HepG2 (cell line): ENCODE data around the gene COQ8B. TPM values are rescaled to one million over a fixed set of nuclear protein-coding genes. Genes with fewer than 3 reads are reported as not detected.

Experiments used
- ATAC-seq: fragments of 200-7000 bp; cut with Tn5 transposase; 3 replicates; pipeline ENCODE4 v1.9.1; 2020; ENCODE audit warnings: mild to moderate bottlenecking, moderate library complexity
- BruUV-seq: library from RNA; stranded (reverse); fragments of 400-500 nt; replicated peaks from 2 replicates; lab custom pipeline; 2021; lab: Mats Ljungman, UMichigan
- CTCF ChIA-PET: fragments of 300-600 bp; formaldehyde crosslinking; extraction: SDS; loops from one replicate; lab custom pipeline; 2021; ENCODE audit warnings: low total read pairs, inconsistent platforms, low intra/inter-chr PET ratio; lab: Yijun Ruan, JAX
- POLR2A ChIA-PET: fragments of 350-600 bp; sonication (Branson Sonifier 250); formaldehyde crosslinking; loops from one replicate; lab custom pipeline; 2020; ENCODE audit warnings: antibody characterized with exemption, inconsistent platforms; lab: Yijun Ruan, JAX
- DNase-seq: peaks from one replicate; pipeline ENCODE4 v3.0.0-alpha.2; 2015; ENCODE audit warnings: low spot score
- FAIRE-seq: peaks from 3 replicates; lab custom pipeline; 2011; peaks lifted over from hg19 to GRCh38; lab: Jason Lieb, UNC
- H2AFZ ChIP-seq: one replicate; pipeline ENCODE4 v1.6.1; 2011; ENCODE audit warnings: low read length, inconsistent platforms
- H3K27ac ChIP-seq: fragments of 300-600 bp; 3 replicates; pipeline ENCODE4 v1.8.0; 2011; ENCODE audit warnings: mixed run types, mild to moderate bottlenecking, mixed read lengths, low read length, inconsistent platforms; ENCODE audit not compliant: insufficient read depth; ENCODE audit errors: extremely low read length
- H3K27me3 ChIP-seq, 2 experiments: fragments of 200-600 bp in 1 of 2; 2 replicates in 1 of 2; 3 replicates in 1 of 2; pipeline versions ENCODE4 v1.6.0 to v1.8.0; 2011; ENCODE audit warnings: low read length in 2 of 2, mild to moderate bottlenecking in 2 of 2, moderate library complexity in 2 of 2, inconsistent platforms in 1 of 2; ENCODE audit not compliant: insufficient read depth in 2 of 2, control insufficient read depth in 1 of 2
- H3K36me3 ChIP-seq, 2 experiments: fragments of 200-600 bp in 1 of 2; replicated peaks in 1 of 2; 2 replicates in 1 of 2; 3 replicates in 1 of 2; pipeline versions ENCODE4 v1.5.1 to v1.8.0; 2011; ENCODE audit warnings: low read length in 2 of 2, inconsistent platforms in 1 of 2; ENCODE audit not compliant: insufficient read depth in 2 of 2, control insufficient read depth in 1 of 2
- H3K4me1 ChIP-seq: 2 replicates; pipeline ENCODE4 v1.5.1; 2012; ENCODE audit warnings: low read length, inconsistent platforms; ENCODE audit not compliant: insufficient read depth
- H3K4me2 ChIP-seq: 2 replicates; pipeline ENCODE4 v1.6.0; 2011; ENCODE audit warnings: low read depth, low read length, inconsistent platforms
- H3K4me3 ChIP-seq, 3 experiments: fragments of 200-600 bp in 1 of 3; sonication (generic), shearing (Covaris generic) in 1 of 3; replicated peaks in 1 of 3; 2 replicates each; pipeline ENCODE4 v1.5.1; 2011 to 2016; ENCODE audit warnings: low read length in 3 of 3, inconsistent platforms in 2 of 3, low read depth in 2 of 3, mild to moderate bottlenecking in 2 of 3, control low read depth in 1 of 3, mixed read lengths in 1 of 3; ENCODE audit not compliant: insufficient read depth in 1 of 3
- H3K79me2 ChIP-seq: one replicate; pipeline ENCODE4 v1.6.1; 2011; ENCODE audit warnings: low read length, inconsistent platforms; ENCODE audit not compliant: insufficient read depth
- H3K9ac ChIP-seq: 2 replicates; pipeline ENCODE4 v1.6.0; 2011; ENCODE audit warnings: mild to moderate bottlenecking, low read depth, low read length, inconsistent platforms; ENCODE audit not compliant: insufficient read depth
- H3K9me3 ChIP-seq: 2 replicates; pipeline ENCODE4 v1.5.1; 2012; ENCODE audit warnings: mild to moderate bottlenecking, low read length
- H4K20me1 ChIP-seq: 2 replicates; pipeline ENCODE4 v1.6.0; 2011; ENCODE audit warnings: inconsistent platforms, mild to moderate bottlenecking, low read length, moderate library complexity; ENCODE audit not compliant: insufficient read depth
- CBX2 ChIP-seq, 2 experiments: fragments of 200-600 bp in 1 of 2; sonication (generic); formaldehyde crosslinking in 1 of 2; IDR thresholded peaks; 2 replicates each; pipeline versions ENCODE4 v1.7.0 to v1.8.1; 2018 to 2022; ENCODE audit warnings: low read depth in 2 of 2, low read length in 1 of 2, mild to moderate bottlenecking in 1 of 2, missing genetic modification reagents in 1 of 2
- MZF1 ChIP-seq: sonication (generic); formaldehyde crosslinking; IDR thresholded peaks from 2 replicates; pipeline ENCODE4 v1.8.1; 2023; ENCODE audit warnings: mild to moderate bottlenecking, missing genetic modification reagents, borderline replicate concordance
- NFE2 ChIP-seq: sonication (generic); formaldehyde crosslinking; IDR thresholded peaks from 2 replicates; pipeline ENCODE4 v1.4.0; 2020; ENCODE audit warnings: missing genetic modification reagents
- RBM22 ChIP-seq: fragments of 200-400 bp; formaldehyde crosslinking; optimal IDR thresholded peaks from 2 replicates; pipeline ENCODE3; 2017; ENCODE audit warnings: mild to moderate bottlenecking, low read length, moderate library complexity
- REL ChIP-seq: sonication (generic); formaldehyde crosslinking; conservative IDR thresholded peaks from 2 replicates; pipeline ENCODE4 v1.8.0; 2022; ENCODE audit warnings: mild to moderate bottlenecking, missing genetic modification reagents, moderate library complexity
- TRIM24 ChIP-seq: sonication (generic); formaldehyde crosslinking; IDR thresholded peaks from 2 replicates; pipeline ENCODE4 v1.8.0; 2022; ENCODE audit warnings: mild to moderate bottlenecking, missing genetic modification reagents
- ZKSCAN8 ChIP-seq: IDR thresholded peaks from 2 replicates; pipeline ENCODE4 v1.6.1; 2016; ENCODE audit warnings: borderline replicate concordance, missing genetic modification reagents, missing compliant biosample characterization
- ZNF101 ChIP-seq: sonication (generic); formaldehyde crosslinking; IDR thresholded peaks from 2 replicates; pipeline ENCODE4 v1.4.0; 2020; ENCODE audit warnings: mild to moderate bottlenecking, low read depth, missing genetic modification reagents, borderline replicate concordance
- ZNF264 ChIP-seq: sonication (generic); formaldehyde crosslinking; IDR thresholded peaks from 2 replicates; pipeline ENCODE4 v1.4.0; 2020; ENCODE audit warnings: missing genetic modification reagents
- ZNF354B ChIP-seq: sonication (generic); formaldehyde crosslinking; IDR thresholded peaks from 2 replicates; pipeline ENCODE4 v1.8.0; 2022; ENCODE audit warnings: mild to moderate bottlenecking, missing genetic modification reagents
- ZNF777 ChIP-seq: sonication (generic); formaldehyde crosslinking; IDR thresholded peaks from 2 replicates; pipeline ENCODE4 v1.4.0; 2020; ENCODE audit warnings: missing genetic modification reagents
- ZSCAN21 ChIP-seq: sonication (generic); formaldehyde crosslinking; IDR thresholded peaks from 2 replicates; pipeline ENCODE4 v1.8.0; 2022; ENCODE audit warnings: mild to moderate bottlenecking, missing genetic modification reagents, moderate library complexity, borderline replicate concordance
- WGBS: methylation state at CpG from one replicate; pipeline ENCODE4 v1.1.6; 2017; ENCODE audit warnings: low lambda C conversion rate; 5-methylcytosine and 5-hydroxymethylcytosine counted together
- in situ Hi-C: cut with HindIII; loops from 2 replicates; pipeline ENCODE4 v1.10.0; 2017; ENCODE audit warnings: low pct_unique_long_range_greater_than_20kb; ENCODE audit not compliant: extremely low pct_ligation_motif_present
- intact Hi-C: fragments of 100-400 bp; cut with micrococcal nuclease; formaldehyde crosslinking; loops from one replicate; pipeline ENCODE4 v1.10.0; 2022; ENCODE audit not compliant: unreplicated experiment
- polyA plus RNA-seq, 8 experiments: library from polyadenylated mRNA; depleted of rRNA in 3 of 8; stranded (reverse) in 7 of 8; unstranded in 1 of 8; fragments of >200 nt; fragmentation: Illumina TruSeq in 4 of 8; extraction: Trizol in 4 of 8; gene quantifications; 2 replicates each; pipeline versions ENCODE4 v1.2.1 to v1.2.3, GENCODE V29; 2011 to 2016; ENCODE audit warnings: low read depth in 4 of 8, missing spikeins in 1 of 8, mixed read lengths in 1 of 8; ENCODE audit not compliant: insufficient read depth in 1 of 8
- total RNA-seq, 5 experiments: library from RNA; depleted of rRNA; stranded (reverse); fragments of >200 nt; fragmentation: Illumina TruSeq; extraction: Trizol; gene quantifications; 2 replicates each; pipeline ENCODE4 v1.2.3, GENCODE V29; 2016; ENCODE audit warnings: low read depth in 1 of 5
- TF ChIP-seq, protein P1 (sequence below): sonication (generic); formaldehyde crosslinking; conservative IDR thresholded peaks from 2 replicates; pipeline ENCODE4 v1.4.0; 2020; ENCODE audit warnings: missing genetic modification reagents
- TF ChIP-seq, protein P2 (sequence below): sonication (generic); formaldehyde crosslinking; IDR thresholded peaks from 2 replicates; pipeline ENCODE4 v1.4.0; 2020; ENCODE audit warnings: missing genetic modification reagents
- TF ChIP-seq, protein P3 (sequence below): sonication (generic); formaldehyde crosslinking; IDR thresholded peaks from 2 replicates; pipeline ENCODE4 v1.4.0; 2020; ENCODE audit warnings: missing genetic modification reagents

Gene COQ8B
- total and polyA plus RNA-seq, 2 of the 13 experiments (the other 11 are each of a cell fraction or from before 2014, with no cell fraction given), result 12.3 to 17.2 TPM

DNA sequence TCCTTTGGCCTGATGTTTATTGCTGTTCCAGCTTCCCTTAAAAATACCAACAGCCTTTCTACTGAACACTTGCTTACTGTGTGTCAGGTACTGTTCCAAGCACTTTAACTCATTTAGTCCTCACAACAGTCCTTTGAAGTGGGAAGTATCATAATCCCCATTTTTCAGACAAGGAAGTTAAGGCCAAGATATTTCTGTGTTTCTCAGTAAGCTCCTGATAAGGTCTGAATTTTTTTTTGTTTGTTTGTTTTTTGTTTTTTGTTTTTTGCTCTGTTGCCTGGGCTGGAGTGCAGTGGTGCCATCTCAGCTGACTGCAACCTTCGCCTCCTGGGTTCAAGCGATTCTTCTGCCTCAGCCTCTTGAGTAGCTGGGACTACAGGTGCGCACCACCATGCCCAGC is 41.8 kb upstream of the COQ8B start (continued):
- TF ChIP-seq ZNF777, result no peak
- TF ChIP-seq ZKSCAN8 (CRISPR knock-in tag), result no peak
- TF ChIP-seq ZNF264, result no peak
- TF ChIP-seq ZNF354B (CRISPR knock-in tag), result no peak
- no peak for TF ChIP-seq CBX2 (IDR thresholded peaks at IDR 0.05; ENCODE audit: low read depth, low read length)
- no peak for TF ChIP-seq CBX2 (CRISPR knock-in tag; IDR thresholded peaks at IDR 0.05; ENCODE audit: low read depth)
- no peak for TF ChIP-seq TRIM24 (CRISPR knock-in tag)
- TF ChIP-seq, protein P1, sequence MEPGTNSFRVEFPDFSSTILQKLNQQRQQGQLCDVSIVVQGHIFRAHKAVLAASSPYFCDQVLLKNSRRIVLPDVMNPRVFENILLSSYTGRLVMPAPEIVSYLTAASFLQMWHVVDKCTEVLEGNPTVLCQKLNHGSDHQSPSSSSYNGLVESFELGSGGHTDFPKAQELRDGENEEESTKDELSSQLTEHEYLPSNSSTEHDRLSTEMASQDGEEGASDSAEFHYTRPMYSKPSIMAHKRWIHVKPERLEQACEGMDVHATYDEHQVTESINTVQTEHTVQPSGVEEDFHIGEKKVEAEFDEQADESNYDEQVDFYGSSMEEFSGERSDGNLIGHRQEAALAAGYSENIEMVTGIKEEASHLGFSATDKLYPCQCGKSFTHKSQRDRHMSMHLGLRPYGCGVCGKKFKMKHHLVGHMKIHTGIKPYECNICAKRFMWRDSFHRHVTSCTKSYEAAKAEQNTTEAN (CRISPR knock-in tag), result no peak
- TF ChIP-seq ZNF101 (CRISPR knock-in tag), result no peak

GRCh38 chr19:40756502-40757110 is 39.9 kb upstream of the COQ8B start:
- H3K27me3 ChIP-seq, result no peaks in the 10 kb centered on the region
- no TSS peak for BruUV-seq
- POLR2A ChIA-PET, result interaction anchor here (2.8 to 7.8 kb wide), 2 partner anchors 11 to 22 kb away, joined by 8 to 90 read pairs; partner anchors contain the start of gene RAB4B
- H2AFZ ChIP-seq, result no peak overlapping the region
- no peak for DNase-seq
- no peak overlapping the region for H3K9ac ChIP-seq
- H3K27ac ChIP-seq, result no peak overlapping the region
- FAIRE-seq, result no peak
- no peak for ATAC-seq
- WGBS, result 95% methylated on average over 7 of the region's 11 CpGs
- CTCF ChIA-PET, result no interaction called here
- peaks cover 56% of the 10 kb centered on the region for H3K79me2 ChIP-seq
- H3K4me2 ChIP-seq, result 0 out of 2 replicates have a peak overlapping the region, but pooled peaks have one; percentile 18
- H4K20me1 ChIP-seq, result peaks cover 39% of the 10 kb centered on the region
- no peak overlapping the region for H3K4me3 ChIP-seq
- H3K36me3 ChIP-seq, result peaks cover 23 to 55% of the 10 kb centered on the region in 2 experiments
- peaks cover 50% of the 10 kb centered on the region for H3K4me1 ChIP-seq
- intact Hi-C loops (no loop called here), in situ Hi-C loops (no loop called here)
- no peaks in the 10 kb centered on the region for H3K9me3 ChIP-seq
- TF ChIP-seq NFE2 (CRISPR knock-in tag) (no peak), REL (CRISPR knock-in tag) (no peak), MZF1 (CRISPR knock-in tag) (no peak), ZSCAN21 (CRISPR knock-in tag) (no peak), RBM22 (peak; percentile 34)
- TF ChIP-seq, protein P2, sequence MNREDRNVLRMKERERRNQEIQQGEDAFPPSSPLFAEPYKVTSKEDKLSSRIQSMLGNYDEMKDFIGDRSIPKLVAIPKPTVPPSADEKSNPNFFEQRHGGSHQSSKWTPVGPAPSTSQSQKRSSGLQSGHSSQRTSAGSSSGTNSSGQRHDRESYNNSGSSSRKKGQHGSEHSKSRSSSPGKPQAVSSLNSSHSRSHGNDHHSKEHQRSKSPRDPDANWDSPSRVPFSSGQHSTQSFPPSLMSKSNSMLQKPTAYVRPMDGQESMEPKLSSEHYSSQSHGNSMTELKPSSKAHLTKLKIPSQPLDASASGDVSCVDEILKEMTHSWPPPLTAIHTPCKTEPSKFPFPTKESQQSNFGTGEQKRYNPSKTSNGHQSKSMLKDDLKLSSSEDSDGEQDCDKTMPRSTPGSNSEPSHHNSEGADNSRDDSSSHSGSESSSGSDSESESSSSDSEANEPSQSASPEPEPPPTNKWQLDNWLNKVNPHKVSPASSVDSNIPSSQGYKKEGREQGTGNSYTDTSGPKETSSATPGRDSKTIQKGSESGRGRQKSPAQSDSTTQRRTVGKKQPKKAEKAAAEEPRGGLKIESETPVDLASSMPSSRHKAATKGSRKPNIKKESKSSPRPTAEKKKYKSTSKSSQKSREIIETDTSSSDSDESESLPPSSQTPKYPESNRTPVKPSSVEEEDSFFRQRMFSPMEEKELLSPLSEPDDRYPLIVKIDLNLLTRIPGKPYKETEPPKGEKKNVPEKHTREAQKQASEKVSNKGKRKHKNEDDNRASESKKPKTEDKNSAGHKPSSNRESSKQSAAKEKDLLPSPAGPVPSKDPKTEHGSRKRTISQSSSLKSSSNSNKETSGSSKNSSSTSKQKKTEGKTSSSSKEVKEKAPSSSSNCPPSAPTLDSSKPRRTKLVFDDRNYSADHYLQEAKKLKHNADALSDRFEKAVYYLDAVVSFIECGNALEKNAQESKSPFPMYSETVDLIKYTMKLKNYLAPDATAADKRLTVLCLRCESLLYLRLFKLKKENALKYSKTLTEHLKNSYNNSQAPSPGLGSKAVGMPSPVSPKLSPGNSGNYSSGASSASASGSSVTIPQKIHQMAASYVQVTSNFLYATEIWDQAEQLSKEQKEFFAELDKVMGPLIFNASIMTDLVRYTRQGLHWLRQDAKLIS (CRISPR knock-in tag), result no peak
- TF ChIP-seq, protein P3, sequence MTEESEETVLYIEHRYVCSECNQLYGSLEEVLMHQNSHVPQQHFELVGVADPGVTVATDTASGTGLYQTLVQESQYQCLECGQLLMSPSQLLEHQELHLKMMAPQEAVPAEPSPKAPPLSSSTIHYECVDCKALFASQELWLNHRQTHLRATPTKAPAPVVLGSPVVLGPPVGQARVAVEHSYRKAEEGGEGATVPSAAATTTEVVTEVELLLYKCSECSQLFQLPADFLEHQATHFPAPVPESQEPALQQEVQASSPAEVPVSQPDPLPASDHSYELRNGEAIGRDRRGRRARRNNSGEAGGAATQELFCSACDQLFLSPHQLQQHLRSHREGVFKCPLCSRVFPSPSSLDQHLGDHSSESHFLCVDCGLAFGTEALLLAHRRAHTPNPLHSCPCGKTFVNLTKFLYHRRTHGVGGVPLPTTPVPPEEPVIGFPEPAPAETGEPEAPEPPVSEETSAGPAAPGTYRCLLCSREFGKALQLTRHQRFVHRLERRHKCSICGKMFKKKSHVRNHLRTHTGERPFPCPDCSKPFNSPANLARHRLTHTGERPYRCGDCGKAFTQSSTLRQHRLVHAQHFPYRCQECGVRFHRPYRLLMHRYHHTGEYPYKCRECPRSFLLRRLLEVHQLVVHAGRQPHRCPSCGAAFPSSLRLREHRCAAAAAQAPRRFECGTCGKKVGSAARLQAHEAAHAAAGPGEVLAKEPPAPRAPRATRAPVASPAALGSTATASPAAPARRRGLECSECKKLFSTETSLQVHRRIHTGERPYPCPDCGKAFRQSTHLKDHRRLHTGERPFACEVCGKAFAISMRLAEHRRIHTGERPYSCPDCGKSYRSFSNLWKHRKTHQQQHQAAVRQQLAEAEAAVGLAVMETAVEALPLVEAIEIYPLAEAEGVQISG (CRISPR knock-in tag), result no peak
